Measurements from ENCODE around the gene HTR1E.

- no peak for TF ChIP-seq TAF1 (IDR thresholded peaks at IDR 0.05; ENCODE audit: low read depth, low read length)
- TF ChIP-seq POLR2AphosphoS5 (IDR thresholded peaks at IDR 0.05; ENCODE audit: low read depth, low read length): no peak
- no peak for TF ChIP-seq POLR2A (IDR thresholded peaks at IDR 0.05; ENCODE audit: low read depth, low read length)
Observed at GRCh38 chr6:87001494-87001893, 64.2 kb downstream of the HTR1E start.

Measured in GM12891 (cell line).